ENCODE results near the gene CDC42BPB.

CDC42BPB gene

DNA sequence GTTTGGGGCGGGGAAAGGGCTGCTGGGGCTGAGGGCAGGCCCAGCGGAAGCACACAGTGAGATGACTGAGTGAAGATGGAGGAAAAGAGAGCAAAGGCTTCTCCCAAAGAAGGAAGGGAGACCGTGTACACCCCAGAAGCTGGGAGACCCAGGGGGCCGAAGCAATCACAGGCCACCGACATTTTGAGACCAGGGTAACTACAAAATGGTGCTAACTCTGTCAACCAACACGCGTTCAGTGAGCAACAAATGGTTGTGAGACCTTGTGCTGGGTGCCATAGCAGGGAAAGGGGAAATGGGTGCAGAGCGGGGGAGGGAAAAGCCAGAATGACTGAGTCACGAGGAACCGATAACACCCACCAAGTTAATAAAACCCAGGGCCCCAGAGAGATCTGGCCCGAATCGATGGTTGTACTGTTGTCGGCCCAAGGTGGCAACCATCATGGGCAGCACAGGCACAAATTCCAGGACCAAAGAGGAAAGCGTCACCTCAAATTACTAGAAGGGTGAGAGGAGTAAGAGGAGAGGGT is 50.3 kb downstream of the CDC42BPB start:
- TF ChIP-seq, protein P1, sequence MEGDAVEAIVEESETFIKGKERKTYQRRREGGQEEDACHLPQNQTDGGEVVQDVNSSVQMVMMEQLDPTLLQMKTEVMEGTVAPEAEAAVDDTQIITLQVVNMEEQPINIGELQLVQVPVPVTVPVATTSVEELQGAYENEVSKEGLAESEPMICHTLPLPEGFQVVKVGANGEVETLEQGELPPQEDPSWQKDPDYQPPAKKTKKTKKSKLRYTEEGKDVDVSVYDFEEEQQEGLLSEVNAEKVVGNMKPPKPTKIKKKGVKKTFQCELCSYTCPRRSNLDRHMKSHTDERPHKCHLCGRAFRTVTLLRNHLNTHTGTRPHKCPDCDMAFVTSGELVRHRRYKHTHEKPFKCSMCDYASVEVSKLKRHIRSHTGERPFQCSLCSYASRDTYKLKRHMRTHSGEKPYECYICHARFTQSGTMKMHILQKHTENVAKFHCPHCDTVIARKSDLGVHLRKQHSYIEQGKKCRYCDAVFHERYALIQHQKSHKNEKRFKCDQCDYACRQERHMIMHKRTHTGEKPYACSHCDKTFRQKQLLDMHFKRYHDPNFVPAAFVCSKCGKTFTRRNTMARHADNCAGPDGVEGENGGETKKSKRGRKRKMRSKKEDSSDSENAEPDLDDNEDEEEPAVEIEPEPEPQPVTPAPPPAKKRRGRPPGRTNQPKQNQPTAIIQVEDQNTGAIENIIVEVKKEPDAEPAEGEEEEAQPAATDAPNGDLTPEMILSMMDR (IDR thresholded peaks at IDR 0.05; ENCODE audit: low read depth, low read length, missing control alignments): no peak
- no peak overlapping the region for H3K4me3 ChIP-seq (ENCODE audit: low read depth, low read length)
- no peak for DNase-seq (ENCODE audit: low read depth)

DNA sequence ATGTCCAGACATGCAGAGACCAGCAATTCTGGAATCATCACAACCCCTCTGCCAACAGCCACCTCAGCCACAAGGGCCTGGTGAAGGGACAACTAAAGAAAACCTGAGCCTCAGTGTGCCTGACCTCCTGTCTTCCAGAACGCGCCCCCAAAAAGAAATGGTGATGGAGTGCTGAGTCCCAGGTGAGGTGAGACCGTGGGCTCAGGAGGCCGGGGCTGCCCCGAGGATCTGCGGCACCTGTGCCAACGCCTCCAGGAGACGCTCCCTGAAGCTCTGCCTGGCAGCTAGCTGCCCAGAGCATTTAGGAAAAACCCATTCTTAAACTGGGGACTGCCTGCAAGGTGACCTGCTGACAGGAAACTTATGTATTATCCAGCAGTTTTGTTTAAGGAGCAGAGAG is 51.2 kb downstream of the CDC42BPB start:
- TF ChIP-seq, protein P1 (IDR thresholded peaks at IDR 0.05; ENCODE audit: low read depth, low read length, missing control alignments): no peak
- no peak for DNase-seq (ENCODE audit: low read depth)
- no peak overlapping the region for H3K4me3 ChIP-seq (ENCODE audit: low read depth, low read length)

DNA sequence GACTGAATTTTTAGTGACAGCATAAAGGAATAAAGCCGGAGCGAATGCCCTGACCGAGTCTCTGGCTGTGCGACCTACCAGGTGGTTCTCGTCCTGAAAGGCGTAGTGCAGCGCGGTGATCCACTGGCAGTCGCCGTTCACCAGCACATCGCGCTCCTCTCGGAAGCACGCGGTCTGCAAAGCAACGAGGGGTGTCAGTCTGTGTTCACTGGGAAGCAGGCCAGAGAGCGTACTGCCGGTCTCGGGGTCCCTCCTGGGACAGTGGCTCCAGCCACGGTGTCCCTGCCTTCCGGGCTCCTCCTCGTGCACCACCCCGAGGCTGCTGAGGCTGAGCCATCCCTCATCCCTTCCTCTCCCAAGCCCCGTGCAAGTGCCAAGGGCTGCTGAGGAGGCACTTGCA is 53.5 kb downstream of the CDC42BPB start:
- H3K4me3 ChIP-seq (ENCODE audit: low read depth, low read length): no peak overlapping the region
- TF ChIP-seq, protein P1 (IDR thresholded peaks at IDR 0.05; ENCODE audit: low read depth, low read length, missing control alignments): no peak
- DNase-seq (ENCODE audit: low read depth): no peak

DNA sequence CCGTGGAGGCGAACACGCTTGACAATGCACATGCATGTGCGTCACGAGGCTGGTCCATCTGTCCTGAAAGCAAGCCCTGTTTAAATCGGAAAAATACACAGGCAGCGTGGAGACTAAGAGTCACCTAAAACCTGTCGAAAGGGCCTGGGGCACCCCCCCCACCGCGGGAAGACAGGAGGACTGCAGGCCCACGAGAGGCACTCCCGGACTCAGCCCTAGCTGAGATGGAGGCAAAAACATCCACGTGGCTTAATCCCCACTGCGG is 54.1 kb downstream of the CDC42BPB start:
- TF ChIP-seq, protein P1 (IDR thresholded peaks at IDR 0.05; ENCODE audit: low read depth, low read length, missing control alignments): no peak
- DNase-seq (ENCODE audit: low read depth): no peak
- H3K4me3 ChIP-seq (ENCODE audit: low read depth, low read length): no peak overlapping the region

DNA sequence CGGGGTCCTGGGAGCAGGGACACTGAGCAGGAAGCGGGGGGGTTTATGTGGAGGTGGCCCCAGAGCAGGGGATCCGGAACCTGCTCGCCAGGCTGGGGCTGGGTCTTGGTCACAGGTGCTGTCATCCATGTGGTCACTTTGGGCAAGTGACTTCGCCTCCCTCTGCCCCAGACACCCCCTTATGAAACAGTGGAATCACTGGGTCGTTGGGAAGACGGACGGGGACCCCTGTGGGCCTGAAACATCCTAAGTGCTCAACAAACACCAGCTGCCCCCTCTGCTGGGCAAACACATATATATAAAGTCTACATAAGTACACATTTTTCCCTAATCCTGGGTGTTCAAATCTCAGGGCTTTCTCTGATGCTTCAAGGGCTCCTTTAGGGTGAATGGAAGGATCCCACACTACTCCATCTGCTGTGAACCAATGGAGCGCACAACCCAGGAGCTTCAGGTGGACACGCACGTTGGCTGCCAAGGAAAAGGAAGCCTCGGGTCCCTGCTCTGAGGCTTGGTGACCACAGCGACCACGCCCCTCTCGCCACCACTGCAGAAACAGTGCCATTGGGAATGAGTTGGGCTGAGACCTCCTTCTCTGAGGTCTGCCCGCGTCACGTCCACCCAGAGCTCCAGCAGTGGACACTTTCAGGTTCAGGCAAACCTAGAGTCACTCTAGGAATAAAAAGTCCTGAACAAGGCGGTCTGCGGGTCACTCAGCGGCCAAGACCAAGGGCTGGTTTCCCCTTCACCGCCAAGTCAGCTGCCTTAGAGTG is 54.6 kb downstream of the CDC42BPB start:
- H3K4me3 ChIP-seq (ENCODE audit: low read depth, low read length): no peak overlapping the region
- no peak for DNase-seq (ENCODE audit: low read depth)
- TF ChIP-seq, protein P1 (IDR thresholded peaks at IDR 0.05; ENCODE audit: low read depth, low read length, missing control alignments): no peak

DNA sequence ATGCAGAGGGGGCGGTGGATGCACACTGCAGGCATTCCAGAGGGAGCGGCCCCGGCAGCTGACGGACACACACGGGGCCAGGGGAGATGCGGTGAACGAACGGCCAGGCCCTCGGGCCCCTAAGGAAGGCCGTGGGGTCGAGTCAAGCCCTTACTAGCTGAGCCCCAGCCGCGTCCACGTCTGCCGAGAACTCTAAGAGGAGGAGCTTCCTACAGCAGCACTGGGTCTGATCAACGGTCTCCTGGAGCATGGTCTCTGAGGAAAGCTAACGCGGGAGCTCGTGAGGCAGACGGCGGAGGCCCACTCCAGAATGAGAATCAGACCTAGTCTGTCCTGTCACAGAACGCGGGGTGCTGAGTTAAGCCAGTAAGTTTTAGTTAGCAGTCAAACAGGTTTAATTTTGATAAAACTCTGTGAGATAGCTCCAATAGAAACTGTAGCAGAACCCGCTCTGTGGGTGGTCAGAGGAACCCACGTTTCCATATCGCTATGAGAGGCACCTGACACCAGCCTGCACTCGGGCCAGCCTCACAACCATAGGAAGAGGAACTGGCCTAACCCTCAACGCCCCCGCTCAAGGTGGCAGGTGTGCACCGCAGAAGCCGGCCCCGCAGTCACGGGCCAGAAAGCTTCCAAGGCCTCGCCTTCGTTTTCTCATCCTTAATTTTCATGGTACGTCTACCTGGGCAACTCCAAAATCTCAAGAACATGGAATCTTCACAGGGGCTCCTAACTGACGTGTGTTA is 55.5 kb downstream of the CDC42BPB start:
- no peak for DNase-seq (ENCODE audit: low read depth)
- TF ChIP-seq, protein P1 (IDR thresholded peaks at IDR 0.05; ENCODE audit: low read depth, low read length, missing control alignments): no peak
- H3K4me3 ChIP-seq (ENCODE audit: low read depth, low read length): no peak overlapping the region
